ENCODE measurements around the gene PCGF3. TPM values are rescaled to one million over a fixed set of nuclear protein-coding genes. Genes with fewer than 3 reads are reported as not detected.

Gene PCGF3
- total and polyA plus RNA-seq, 4 donors, result 11.0 to 23.3 (median 14.3) TPM

GRCh38 chr4:770022-770421 lies 64.4 kb downstream of the PCGF3 start:
- Histone ChIP-seq H3K4me3 (ENCODE audit: low read depth in 1 of 3, low read length in 3 of 3) (no peak overlapping the region), H3K27me3 (ENCODE audit: control insufficient read depth in 4 of 4, insufficient read depth in 4 of 4, low read length in 3 of 4) (no peaks in the 10 kb centered on the region), H3K9ac (ENCODE audit: low read depth in 1 of 2, low read length in 2 of 2) (no peak overlapping the region), H3K9me3 (ENCODE audit: control insufficient read depth in 4 of 4, low read length in 3 of 4) (no peaks in the 10 kb centered on the region), H3K4me1 (ENCODE audit: control insufficient read depth in 4 of 4, insufficient read depth in 4 of 4, low read length in 3 of 4) (peaks cover 3 to 25% (median 8%) of the 10 kb centered on the region in 4 donors), H3K36me3 (ENCODE audit: control insufficient read depth in 4 of 4, insufficient read depth in 3 of 4, low read depth in 1 of 4, low read length in 3 of 4) (peaks cover 10 to 32% (median 21%) of the 10 kb centered on the region in 4 donors), H3K27ac (ENCODE audit: low read depth in 1 of 2, low read length in 2 of 2) (no peak overlapping the region)
- WGBS, result 97% methylated on average over 5 of the region's 5 CpGs
- TF ChIP-seq HNF4A (conservative IDR thresholded peaks at IDR 0.05) (no peak), NR2F2 (IDR thresholded peaks at IDR 0.05) (no peak), HNF4G (IDR thresholded peaks at IDR 0.05) (no peak), TAF1 (conservative IDR thresholded peaks at IDR 0.05) (no peak), EGR1 (IDR thresholded peaks at IDR 0.05; ENCODE audit: low read depth in 2 of 2) (no peak), ZBTB33 (IDR thresholded peaks at IDR 0.05) (no peak), FOXA2 (IDR thresholded peaks at IDR 0.05) (no peak), SP1 (IDR thresholded peaks at IDR 0.05) (no peak), JUND (IDR thresholded peaks at IDR 0.05) (no peak), YY1 (IDR thresholded peaks at IDR 0.05) (no peak), RAD21 (IDR thresholded peaks at IDR 0.05) (no peak), RXRA (IDR thresholded peaks at IDR 0.05) (no peak), MAX (IDR thresholded peaks at IDR 0.05) (no peak)
- TF ChIP-seq, protein P1, sequence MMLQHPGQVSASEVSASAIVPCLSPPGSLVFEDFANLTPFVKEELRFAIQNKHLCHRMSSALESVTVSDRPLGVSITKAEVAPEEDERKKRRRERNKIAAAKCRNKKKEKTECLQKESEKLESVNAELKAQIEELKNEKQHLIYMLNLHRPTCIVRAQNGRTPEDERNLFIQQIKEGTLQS (IDR thresholded peaks at IDR 0.05), result no peak
- TF ChIP-seq, protein P2, sequence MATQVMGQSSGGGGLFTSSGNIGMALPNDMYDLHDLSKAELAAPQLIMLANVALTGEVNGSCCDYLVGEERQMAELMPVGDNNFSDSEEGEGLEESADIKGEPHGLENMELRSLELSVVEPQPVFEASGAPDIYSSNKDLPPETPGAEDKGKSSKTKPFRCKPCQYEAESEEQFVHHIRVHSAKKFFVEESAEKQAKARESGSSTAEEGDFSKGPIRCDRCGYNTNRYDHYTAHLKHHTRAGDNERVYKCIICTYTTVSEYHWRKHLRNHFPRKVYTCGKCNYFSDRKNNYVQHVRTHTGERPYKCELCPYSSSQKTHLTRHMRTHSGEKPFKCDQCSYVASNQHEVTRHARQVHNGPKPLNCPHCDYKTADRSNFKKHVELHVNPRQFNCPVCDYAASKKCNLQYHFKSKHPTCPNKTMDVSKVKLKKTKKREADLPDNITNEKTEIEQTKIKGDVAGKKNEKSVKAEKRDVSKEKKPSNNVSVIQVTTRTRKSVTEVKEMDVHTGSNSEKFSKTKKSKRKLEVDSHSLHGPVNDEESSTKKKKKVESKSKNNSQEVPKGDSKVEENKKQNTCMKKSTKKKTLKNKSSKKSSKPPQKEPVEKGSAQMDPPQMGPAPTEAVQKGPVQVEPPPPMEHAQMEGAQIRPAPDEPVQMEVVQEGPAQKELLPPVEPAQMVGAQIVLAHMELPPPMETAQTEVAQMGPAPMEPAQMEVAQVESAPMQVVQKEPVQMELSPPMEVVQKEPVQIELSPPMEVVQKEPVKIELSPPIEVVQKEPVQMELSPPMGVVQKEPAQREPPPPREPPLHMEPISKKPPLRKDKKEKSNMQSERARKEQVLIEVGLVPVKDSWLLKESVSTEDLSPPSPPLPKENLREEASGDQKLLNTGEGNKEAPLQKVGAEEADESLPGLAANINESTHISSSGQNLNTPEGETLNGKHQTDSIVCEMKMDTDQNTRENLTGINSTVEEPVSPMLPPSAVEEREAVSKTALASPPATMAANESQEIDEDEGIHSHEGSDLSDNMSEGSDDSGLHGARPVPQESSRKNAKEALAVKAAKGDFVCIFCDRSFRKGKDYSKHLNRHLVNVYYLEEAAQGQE (IDR thresholded peaks at IDR 0.05), result no peak
- no peak for DNase-seq (ENCODE audit: low spot score)

- H3K4me1 ChIP-seq (ENCODE audit: control insufficient read depth in 4 of 4, insufficient read depth in 4 of 4, low read length in 3 of 4), result peaks cover 3 to 20% (median 7%) of the 10 kb centered on the region in 4 donors
- peaks cover 12 to 40% (median 21%) of the 10 kb centered on the region in 4 donors for H3K36me3 ChIP-seq (ENCODE audit: control insufficient read depth in 4 of 4, insufficient read depth in 3 of 4, low read depth in 1 of 4, low read length in 3 of 4)
- H3K9ac ChIP-seq (ENCODE audit: low read depth in 1 of 2, low read length in 2 of 2), result no peak overlapping the region
- H3K4me3 ChIP-seq (ENCODE audit: low read depth in 1 of 3, low read length in 3 of 3), result no peak overlapping the region
- WGBS, result 83% methylated on average over 6 of the region's 6 CpGs
- TF ChIP-seq RXRA (IDR thresholded peaks at IDR 0.05) (no peak), GABPA (IDR thresholded peaks at IDR 0.05 in 1 of 2, conservative IDR thresholded peaks at IDR 0.05 in 1 of 2) (no peak), MAX (IDR thresholded peaks at IDR 0.05) (no peak), JUND (IDR thresholded peaks at IDR 0.05) (no peak)
- no peaks in the 10 kb centered on the region for H3K27me3 ChIP-seq (ENCODE audit: control insufficient read depth in 4 of 4, insufficient read depth in 4 of 4, low read length in 3 of 4)
- H3K27ac ChIP-seq (ENCODE audit: low read depth in 1 of 2, low read length in 2 of 2), result no peak overlapping the region
- no peak for DNase-seq (ENCODE audit: low spot score)
- no peaks in the 10 kb centered on the region for H3K9me3 ChIP-seq (ENCODE audit: control insufficient read depth in 4 of 4, low read length in 3 of 4)
These were observed 65.8 kb downstream of the PCGF3 start for GRCh38 chr4:771464-771863.
